GM12878 (cell line): ENCODE data around the gene CHERP. TPM values are rescaled to one million over a fixed set of nuclear protein-coding genes. Genes with fewer than 3 reads are reported as not detected.
A peak's percentile ranks its signal among the peaks of the same experiment; 100 is the strongest.

Experiments used
- BHLHE40 ChIP-seq, 2 experiments: fragments of 450-650 bp in 1 of 2; IDR thresholded peaks; 2 replicates each; pipeline ENCODE4 v1.6.1; 2011 to 2017; ENCODE audit warnings: low read depth in 2 of 2, borderline replicate concordance in 1 of 2, improper control_type of control experiment in 1 of 2, low read length in 1 of 2, mild to moderate bottlenecking in 1 of 2
- CEBPB ChIP-seq, 2 experiments: fragments of 150-350 bp in 1 of 2; IDR thresholded peaks; 2 replicates each; pipeline ENCODE4 v1.6.1; 2012 to 2014; ENCODE audit warnings: low read depth in 2 of 2, low read length in 2 of 2, borderline replicate concordance in 1 of 2, inconsistent platforms in 1 of 2
- CHD2 ChIP-seq: IDR thresholded peaks from 2 replicates; pipeline ENCODE4 v1.6.1; 2011; ENCODE audit warnings: low read depth, low read length, improper control_type of control experiment, borderline replicate concordance
- FOS ChIP-seq: IDR thresholded peaks from 3 replicates; pipeline ENCODE4 v1.6.1; 2011; ENCODE audit warnings: borderline replicate concordance; ENCODE audit not compliant: insufficient read length; ENCODE audit errors: extremely low read depth
- MXI1 ChIP-seq: fragments of 150-350 bp; IDR thresholded peaks from 2 replicates; pipeline ENCODE4 v1.6.1; 2011; ENCODE audit warnings: low read depth, mild to moderate bottlenecking, inconsistent platforms, low read length, improper control_type of control experiment
- NR2F1 ChIP-seq: fragments of 450-650 bp; conservative IDR thresholded peaks from 2 replicates; pipeline ENCODE4 v1.6.1; 2017; ENCODE audit warnings: mild to moderate bottlenecking
- PML ChIP-seq: IDR thresholded peaks from 2 replicates; pipeline ENCODE4 v1.6.1; 2012; ENCODE audit warnings: low read length, inconsistent platforms
- SPI1 ChIP-seq: IDR thresholded peaks from 2 replicates; pipeline ENCODE4 v1.6.1; 2011; ENCODE audit warnings: low read depth, mild to moderate bottlenecking, low read length, moderate library complexity, borderline replicate concordance; ENCODE audit not compliant: insufficient read depth
- STAT3 ChIP-seq: IDR thresholded peaks from 2 replicates; pipeline ENCODE4 v1.6.1; 2011; ENCODE audit warnings: low read depth, low read length, improper control_type of control experiment
- TCF12 ChIP-seq: IDR thresholded peaks from 2 replicates; pipeline ENCODE4 v1.6.1; 2011; ENCODE audit warnings: low read depth, mild to moderate bottlenecking, low read length
- TCF3 ChIP-seq: IDR thresholded peaks from 2 replicates; pipeline ENCODE4 v1.6.1; 2012; ENCODE audit warnings: low read depth, mild to moderate bottlenecking, low read length, borderline replicate concordance; ENCODE audit not compliant: insufficient read depth
- polyA plus RNA-seq, 11 experiments: library from polyadenylated mRNA; depleted of rRNA in 4 of 11; unstranded in 6 of 11; stranded (reverse) in 5 of 11; fragments of >200 nt; fragmentation: Nextera tagmentation in 4 of 11; fragmentation: Illumina TruSeq in 1 of 11; extraction: Ambion mirVana in 4 of 11; extraction: Trizol in 1 of 11; gene quantifications; 1 replicate in 1 of 11; 2 replicates in 10 of 11; pipeline versions ENCODE4 v1.2.1 to v1.2.3, GENCODE V29; 2011 to 2016; ENCODE audit warnings: inconsistent platforms in 2 of 11, missing spikeins in 2 of 11, low read depth in 1 of 11
- total RNA-seq, 4 experiments: library from RNA; depleted of rRNA in 3 of 4; stranded (reverse); fragments of >200 nt in 3 of 4; fragmentation: Illumina TruSeq in 1 of 4; extraction: Trizol in 1 of 4; gene quantifications; 2 replicates each; pipeline versions ENCODE4 v1.2.1 to v1.2.3, GENCODE V29; 2013 to 2021
- TF ChIP-seq, protein P1 (sequence below): fragments of 450-650 bp; formaldehyde crosslinking; IDR thresholded peaks from 2 replicates; pipeline ENCODE4 v1.4.0; 2020; ENCODE audit warnings: mild to moderate bottlenecking, moderate library complexity
- TF ChIP-seq, protein P2 (sequence below): fragments of 450-650 bp; IDR thresholded peaks from 2 replicates; pipeline ENCODE4 v1.6.1; 2017; ENCODE audit warnings: mild to moderate bottlenecking, moderate library complexity
- TF ChIP-seq, protein P3 (sequence below): IDR thresholded peaks from 2 replicates; pipeline ENCODE4 v1.6.1; 2011; ENCODE audit warnings: borderline replicate concordance, low read depth, mild to moderate bottlenecking, moderate library complexity, mixed read lengths, low read length; ENCODE audit not compliant: insufficient read depth; ENCODE audit errors: extremely low read length
- TF ChIP-seq, protein P4 (sequence below): fragments of 450-650 bp; IDR thresholded peaks from 2 replicates; pipeline ENCODE4 v1.6.1; 2014; ENCODE audit warnings: mild to moderate bottlenecking
- TF ChIP-seq, protein P5 (sequence below): fragments of 450-650 bp; conservative IDR thresholded peaks from 2 replicates; pipeline ENCODE4 v1.6.1; 2017; ENCODE audit warnings: mild to moderate bottlenecking, moderate library complexity

The CHERP gene
- total and polyA plus RNA-seq, 10 of the 15 experiments (the other 5 are each of a cell fraction or from before 2014, with no cell fraction given) = 0.66 to 65.3 (median 12.2) TPM

DNA sequence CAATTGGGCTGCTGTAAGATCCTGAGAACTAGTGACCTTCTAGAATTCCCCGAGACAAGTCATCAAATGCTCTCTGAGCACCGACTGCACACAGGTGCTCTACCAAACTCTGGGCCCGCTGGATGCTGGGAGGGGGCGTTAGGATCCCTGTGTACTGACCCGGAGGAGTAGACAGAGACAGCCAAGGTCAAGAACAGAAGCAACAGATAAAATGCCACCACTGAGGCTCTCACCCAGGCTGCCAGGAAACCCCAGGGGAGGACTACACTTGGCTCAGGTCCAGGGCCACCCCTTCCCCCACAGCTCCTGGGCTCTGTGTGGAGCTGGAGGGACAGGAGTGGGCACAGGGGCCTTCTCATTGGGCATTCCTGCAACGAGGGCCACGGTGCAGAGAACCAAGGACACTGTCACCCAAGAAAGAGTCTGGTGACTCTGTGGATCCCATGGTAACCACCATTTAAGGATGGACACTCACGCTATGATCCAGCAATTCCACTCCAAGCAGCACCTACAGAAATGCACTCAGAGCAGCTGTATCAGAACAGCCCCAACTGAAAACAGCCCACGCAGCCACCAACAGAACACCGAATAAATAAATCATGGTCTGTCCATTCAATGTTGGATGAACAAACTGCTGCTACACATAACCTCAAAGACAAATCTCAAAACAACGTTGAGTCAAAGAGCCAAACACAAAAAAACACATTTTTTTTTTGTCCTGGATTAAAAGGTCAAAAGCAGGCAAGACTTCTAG is 46.8 kb upstream of the CHERP start (continued):
- no peak for TF ChIP-seq SPI1
- TF ChIP-seq, protein P1, sequence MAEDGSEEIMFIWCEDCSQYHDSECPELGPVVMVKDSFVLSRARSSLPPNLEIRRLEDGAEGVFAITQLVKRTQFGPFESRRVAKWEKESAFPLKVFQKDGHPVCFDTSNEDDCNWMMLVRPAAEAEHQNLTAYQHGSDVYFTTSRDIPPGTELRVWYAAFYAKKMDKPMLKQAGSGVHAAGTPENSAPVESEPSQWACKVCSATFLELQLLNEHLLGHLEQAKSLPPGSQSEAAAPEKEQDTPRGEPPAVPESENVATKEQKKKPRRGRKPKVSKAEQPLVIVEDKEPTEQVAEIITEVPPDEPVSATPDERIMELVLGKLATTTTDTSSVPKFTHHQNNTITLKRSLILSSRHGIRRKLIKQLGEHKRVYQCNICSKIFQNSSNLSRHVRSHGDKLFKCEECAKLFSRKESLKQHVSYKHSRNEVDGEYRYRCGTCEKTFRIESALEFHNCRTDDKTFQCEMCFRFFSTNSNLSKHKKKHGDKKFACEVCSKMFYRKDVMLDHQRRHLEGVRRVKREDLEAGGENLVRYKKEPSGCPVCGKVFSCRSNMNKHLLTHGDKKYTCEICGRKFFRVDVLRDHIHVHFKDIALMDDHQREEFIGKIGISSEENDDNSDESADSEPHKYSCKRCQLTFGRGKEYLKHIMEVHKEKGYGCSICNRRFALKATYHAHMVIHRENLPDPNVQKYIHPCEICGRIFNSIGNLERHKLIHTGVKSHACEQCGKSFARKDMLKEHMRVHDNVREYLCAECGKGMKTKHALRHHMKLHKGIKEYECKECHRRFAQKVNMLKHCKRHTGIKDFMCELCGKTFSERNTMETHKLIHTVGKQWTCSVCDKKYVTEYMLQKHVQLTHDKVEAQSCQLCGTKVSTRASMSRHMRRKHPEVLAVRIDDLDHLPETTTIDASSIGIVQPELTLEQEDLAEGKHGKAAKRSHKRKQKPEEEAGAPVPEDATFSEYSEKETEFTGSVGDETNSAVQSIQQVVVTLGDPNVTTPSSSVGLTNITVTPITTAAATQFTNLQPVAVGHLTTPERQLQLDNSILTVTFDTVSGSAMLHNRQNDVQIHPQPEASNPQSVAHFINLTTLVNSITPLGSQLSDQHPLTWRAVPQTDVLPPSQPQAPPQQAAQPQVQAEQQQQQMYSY (CRISPR knock-in tag) = no peak
- TF ChIP-seq, protein P2, sequence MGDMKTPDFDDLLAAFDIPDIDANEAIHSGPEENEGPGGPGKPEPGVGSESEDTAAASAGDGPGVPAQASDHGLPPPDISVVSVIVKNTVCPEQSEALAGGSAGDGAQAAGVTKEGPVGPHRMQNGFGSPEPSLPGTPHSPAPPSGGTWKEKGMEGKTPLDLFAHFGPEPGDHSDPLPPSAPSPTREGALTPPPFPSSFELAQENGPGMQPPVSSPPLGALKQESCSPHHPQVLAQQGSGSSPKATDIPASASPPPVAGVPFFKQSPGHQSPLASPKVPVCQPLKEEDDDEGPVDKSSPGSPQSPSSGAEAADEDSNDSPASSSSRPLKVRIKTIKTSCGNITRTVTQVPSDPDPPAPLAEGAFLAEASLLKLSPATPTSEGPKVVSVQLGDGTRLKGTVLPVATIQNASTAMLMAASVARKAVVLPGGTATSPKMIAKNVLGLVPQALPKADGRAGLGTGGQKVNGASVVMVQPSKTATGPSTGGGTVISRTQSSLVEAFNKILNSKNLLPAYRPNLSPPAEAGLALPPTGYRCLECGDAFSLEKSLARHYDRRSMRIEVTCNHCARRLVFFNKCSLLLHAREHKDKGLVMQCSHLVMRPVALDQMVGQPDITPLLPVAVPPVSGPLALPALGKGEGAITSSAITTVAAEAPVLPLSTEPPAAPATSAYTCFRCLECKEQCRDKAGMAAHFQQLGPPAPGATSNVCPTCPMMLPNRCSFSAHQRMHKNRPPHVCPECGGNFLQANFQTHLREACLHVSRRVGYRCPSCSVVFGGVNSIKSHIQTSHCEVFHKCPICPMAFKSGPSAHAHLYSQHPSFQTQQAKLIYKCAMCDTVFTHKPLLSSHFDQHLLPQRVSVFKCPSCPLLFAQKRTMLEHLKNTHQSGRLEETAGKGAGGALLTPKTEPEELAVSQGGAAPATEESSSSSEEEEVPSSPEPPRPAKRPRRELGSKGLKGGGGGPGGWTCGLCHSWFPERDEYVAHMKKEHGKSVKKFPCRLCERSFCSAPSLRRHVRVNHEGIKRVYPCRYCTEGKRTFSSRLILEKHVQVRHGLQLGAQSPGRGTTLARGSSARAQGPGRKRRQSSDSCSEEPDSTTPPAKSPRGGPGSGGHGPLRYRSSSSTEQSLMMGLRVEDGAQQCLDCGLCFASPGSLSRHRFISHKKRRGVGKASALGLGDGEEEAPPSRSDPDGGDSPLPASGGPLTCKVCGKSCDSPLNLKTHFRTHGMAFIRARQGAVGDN = peak; percentile 30; the same call in 1 of the 2 replicates
- TF ChIP-seq STAT3 = no peak
- no peak for TF ChIP-seq FOS
- TF ChIP-seq, protein P3, sequence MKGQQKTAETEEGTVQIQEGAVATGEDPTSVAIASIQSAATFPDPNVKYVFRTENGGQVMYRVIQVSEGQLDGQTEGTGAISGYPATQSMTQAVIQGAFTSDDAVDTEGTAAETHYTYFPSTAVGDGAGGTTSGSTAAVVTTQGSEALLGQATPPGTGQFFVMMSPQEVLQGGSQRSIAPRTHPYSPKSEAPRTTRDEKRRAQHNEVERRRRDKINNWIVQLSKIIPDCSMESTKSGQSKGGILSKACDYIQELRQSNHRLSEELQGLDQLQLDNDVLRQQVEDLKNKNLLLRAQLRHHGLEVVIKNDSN = no peak
- TF ChIP-seq TCF3 = 0 out of 2 replicates have a peak, but pooled peaks have one; percentile 20
- TF ChIP-seq PML = no peak
- TF ChIP-seq BHLHE40 (IDR thresholded peaks at IDR 0.05; ENCODE audit: borderline replicate concordance in 1 of 2, low read depth in 2 of 2, low read length in 1 of 2) = no peak
- TF ChIP-seq, protein P4, sequence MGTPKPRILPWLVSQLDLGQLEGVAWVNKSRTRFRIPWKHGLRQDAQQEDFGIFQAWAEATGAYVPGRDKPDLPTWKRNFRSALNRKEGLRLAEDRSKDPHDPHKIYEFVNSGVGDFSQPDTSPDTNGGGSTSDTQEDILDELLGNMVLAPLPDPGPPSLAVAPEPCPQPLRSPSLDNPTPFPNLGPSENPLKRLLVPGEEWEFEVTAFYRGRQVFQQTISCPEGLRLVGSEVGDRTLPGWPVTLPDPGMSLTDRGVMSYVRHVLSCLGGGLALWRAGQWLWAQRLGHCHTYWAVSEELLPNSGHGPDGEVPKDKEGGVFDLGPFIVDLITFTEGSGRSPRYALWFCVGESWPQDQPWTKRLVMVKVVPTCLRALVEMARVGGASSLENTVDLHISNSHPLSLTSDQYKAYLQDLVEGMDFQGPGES = no peak
- TF ChIP-seq TCF12 = 0 out of 2 replicates have a peak, but pooled peaks have one; percentile 34
- TF ChIP-seq, protein P5, sequence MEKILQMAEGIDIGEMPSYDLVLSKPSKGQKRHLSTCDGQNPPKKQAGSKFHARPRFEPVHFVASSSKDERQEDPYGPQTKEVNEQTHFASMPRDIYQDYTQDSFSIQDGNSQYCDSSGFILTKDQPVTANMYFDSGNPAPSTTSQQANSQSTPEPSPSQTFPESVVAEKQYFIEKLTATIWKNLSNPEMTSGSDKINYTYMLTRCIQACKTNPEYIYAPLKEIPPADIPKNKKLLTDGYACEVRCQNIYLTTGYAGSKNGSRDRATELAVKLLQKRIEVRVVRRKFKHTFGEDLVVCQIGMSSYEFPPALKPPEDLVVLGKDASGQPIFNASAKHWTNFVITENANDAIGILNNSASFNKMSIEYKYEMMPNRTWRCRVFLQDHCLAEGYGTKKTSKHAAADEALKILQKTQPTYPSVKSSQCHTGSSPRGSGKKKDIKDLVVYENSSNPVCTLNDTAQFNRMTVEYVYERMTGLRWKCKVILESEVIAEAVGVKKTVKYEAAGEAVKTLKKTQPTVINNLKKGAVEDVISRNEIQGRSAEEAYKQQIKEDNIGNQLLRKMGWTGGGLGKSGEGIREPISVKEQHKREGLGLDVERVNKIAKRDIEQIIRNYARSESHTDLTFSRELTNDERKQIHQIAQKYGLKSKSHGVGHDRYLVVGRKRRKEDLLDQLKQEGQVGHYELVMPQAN = no peak; the same call in 1 of the 2 replicates
- no peak; the same call in 1 of the 2 replicates for TF ChIP-seq CHD2
- TF ChIP-seq CEBPB (IDR thresholded peaks at IDR 0.05; ENCODE audit: borderline replicate concordance in 1 of 2, low read depth in 2 of 2, low read length in 2 of 2) = no peak
- TF ChIP-seq MXI1 = no peak
- 0 out of 2 replicates have a peak, but pooled peaks have one; percentile 3 for TF ChIP-seq NR2F1
